LNCaP clone FGC (cell line): ENCODE results near the gene BEAN1.

Experiments
- DNase-seq: peaks from one replicate; pipeline ENCODE4 v3.0.0-alpha.2; 2011; ENCODE audit warnings: low read depth
- H3K4me3 ChIP-seq: 2 replicates; pipeline ENCODE4 v1.5.1; 2011; ENCODE audit warnings: mild to moderate bottlenecking, low read depth, low read length, control low read depth
- TF ChIP-seq, protein P1 (sequence below): IDR thresholded peaks from 2 replicates; pipeline ENCODE4 v1.5.1; 2012; ENCODE audit warnings: mild to moderate bottlenecking; ENCODE audit not compliant: control insufficient read depth, insufficient read depth; ENCODE audit errors: extremely low read depth

The BEAN1 gene

DNA sequence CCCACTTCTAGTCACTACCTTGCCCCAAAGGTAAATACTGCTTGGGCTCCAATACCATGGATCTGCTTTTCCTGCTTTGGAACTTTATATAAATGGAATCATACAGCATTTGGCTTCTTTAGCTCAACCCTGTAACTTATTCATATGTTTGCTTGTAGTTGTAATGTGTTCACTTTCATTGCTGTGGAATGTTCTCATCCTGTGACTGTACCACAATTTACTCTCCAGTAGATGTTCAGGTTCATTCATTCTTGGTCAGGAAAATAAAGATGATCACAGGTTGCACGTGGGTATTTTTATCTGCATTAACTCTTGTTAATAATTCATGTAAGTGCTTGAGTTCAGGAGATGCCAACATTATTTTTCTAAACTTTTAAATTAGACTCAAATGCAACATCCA lies 6.7 kb upstream of the BEAN1 start:
- DNase-seq: no peak
- H3K4me3 ChIP-seq: no peak overlapping the region
- TF ChIP-seq, protein P1, sequence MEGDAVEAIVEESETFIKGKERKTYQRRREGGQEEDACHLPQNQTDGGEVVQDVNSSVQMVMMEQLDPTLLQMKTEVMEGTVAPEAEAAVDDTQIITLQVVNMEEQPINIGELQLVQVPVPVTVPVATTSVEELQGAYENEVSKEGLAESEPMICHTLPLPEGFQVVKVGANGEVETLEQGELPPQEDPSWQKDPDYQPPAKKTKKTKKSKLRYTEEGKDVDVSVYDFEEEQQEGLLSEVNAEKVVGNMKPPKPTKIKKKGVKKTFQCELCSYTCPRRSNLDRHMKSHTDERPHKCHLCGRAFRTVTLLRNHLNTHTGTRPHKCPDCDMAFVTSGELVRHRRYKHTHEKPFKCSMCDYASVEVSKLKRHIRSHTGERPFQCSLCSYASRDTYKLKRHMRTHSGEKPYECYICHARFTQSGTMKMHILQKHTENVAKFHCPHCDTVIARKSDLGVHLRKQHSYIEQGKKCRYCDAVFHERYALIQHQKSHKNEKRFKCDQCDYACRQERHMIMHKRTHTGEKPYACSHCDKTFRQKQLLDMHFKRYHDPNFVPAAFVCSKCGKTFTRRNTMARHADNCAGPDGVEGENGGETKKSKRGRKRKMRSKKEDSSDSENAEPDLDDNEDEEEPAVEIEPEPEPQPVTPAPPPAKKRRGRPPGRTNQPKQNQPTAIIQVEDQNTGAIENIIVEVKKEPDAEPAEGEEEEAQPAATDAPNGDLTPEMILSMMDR: no peak

DNA sequence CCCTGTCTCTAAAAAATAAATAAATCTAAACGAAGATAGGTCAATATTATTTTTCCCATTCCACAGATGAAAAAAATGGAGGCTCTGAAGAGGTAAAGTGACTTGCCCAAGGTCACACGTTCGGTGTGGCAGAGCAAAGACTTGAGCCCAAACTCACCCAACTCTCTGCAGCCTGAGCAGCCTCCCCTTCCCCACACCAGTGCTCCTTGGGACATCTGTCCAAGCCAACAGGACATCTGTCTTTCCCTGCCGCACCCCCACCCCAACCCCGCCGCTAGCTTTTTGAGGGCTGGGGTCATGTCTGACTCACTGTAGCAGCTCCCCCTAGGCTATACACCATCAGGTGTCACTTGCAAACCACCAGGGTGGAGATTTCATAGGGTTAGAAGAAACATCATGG lies 5.2 kb upstream of the BEAN1 start:
- no peak for DNase-seq
- no peak overlapping the region for H3K4me3 ChIP-seq
- TF ChIP-seq, protein P1: no peak

DNA sequence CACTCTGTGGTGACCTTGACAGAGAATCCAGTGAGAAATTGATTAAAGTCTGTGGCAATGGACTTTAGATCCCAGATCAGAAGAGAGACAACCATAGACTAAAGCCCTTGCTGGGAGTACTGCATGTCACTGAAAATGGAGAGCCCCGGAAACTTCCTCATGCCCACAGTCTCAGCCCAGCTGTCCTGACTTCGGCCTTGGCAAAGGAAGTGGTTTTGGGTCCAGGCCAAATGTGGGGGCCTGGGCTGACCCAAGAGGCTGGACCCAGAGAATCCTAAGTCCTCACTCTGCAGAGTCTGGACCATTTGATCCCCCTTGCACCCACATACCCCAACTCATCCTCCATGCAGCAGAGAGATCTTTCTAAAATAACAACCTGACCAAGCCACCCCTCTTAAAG lies 4.7 kb upstream of the BEAN1 start:
- TF ChIP-seq, protein P1: no peak
- no peak overlapping the region for H3K4me3 ChIP-seq

DNA sequence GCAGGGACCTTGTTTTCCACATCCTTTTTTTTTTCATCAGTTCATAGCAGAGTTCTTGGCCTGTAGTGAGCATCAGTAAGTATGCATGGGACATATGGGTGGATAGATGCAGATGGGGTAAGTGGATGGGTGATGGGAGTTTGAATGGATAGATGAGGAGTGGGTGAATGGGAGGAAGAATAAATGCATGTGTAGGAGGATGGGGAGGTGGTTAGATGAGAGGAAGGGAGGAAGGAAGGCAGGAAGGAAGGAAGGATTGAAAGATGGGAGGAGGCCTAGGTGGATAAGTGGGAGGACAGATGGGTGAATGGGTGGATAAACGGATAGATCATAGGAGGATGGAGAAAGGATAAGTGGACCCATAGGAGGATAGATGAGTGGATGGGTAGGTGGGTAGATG lies 3.9 kb upstream of the BEAN1 start:
- DNase-seq: no peak
- H3K4me3 ChIP-seq: no peak overlapping the region
- TF ChIP-seq, protein P1: no peak

More for the DNA sequence above, 4.7 kb upstream of the BEAN1 start:
- DNase-seq: no peak

DNA sequence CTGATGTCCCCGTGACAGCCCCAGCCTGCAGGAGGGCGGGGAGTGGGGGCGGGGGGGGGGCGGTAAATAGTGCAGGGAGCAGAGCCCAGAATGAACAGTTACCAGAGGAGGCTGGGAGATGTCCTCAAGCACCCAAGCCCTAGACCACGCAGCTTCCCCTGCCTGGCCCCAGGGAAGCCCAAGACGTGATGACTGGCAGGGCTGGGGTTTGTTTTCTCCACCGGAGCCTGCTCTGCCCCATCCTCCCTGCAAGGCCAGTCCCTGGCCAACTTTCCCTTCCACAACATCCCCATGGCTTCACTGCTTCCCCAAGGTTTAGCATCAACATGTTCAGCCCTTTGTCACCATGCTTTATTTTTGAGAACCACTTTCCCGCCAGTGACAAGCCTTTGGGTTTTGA lies 1.4 kb upstream of the BEAN1 start:
- TF ChIP-seq, protein P1: no peak
- no peak for DNase-seq
- H3K4me3 ChIP-seq: no peak overlapping the region

DNA sequence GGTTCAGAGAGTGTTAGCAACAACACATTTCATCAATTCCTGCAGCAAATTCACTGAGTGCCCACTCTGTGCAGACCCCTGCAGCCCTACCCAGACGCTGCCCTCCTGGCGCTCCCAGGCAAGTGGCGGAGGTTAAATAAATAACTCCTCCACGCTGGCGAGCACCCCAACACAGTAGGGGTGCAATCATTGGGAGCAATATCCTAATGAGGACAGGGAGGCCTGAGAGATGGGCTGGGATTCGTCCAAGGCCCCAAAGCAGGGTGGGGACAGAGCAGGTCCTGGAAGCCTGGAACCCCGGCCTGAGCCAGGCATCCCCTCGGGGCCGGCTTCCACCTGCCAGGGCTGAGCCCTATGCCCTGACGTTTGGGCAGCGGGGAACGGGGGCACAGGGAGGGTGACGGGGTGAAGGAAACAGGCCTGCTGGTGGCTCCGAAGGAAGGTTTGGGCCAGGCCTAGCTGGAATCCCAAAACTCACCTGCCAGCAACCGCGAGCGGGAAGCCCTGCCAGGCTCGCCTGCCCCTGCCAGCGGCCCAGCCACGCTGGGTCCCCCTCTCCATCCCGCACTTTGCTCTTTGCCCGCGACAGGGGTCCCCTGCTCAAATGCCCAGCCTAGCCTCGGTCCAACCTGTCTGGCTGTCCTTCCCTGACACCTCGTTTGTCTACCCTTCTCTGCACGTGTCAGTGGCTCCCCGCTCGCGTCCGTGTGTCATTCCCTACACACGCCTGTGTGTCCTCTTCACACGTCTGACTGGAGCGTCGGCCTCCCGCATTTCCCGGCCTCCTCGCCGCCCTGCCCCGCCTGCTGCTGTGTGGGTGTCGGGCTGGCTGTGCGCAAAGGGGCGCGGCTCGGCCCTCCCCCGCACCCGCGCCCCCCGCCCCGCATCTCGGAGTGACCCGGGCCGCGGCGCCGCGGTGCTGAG lies 721 bp upstream of the BEAN1 start:
- DNase-seq: no peak
- TF ChIP-seq, protein P1: no peak
- H3K4me3 ChIP-seq: peak overlapping the region; percentile 31
